Measurements from ENCODE around the gene VTA1. TPM values are rescaled to one million over a fixed set of nuclear protein-coding genes. Genes with fewer than 3 reads are reported as not detected.

VTA1 gene
- total and polyA plus RNA-seq, 2 of the 4 experiments (the other 2 are of a cell fraction), result 60.9 to 120 TPM

DNA sequence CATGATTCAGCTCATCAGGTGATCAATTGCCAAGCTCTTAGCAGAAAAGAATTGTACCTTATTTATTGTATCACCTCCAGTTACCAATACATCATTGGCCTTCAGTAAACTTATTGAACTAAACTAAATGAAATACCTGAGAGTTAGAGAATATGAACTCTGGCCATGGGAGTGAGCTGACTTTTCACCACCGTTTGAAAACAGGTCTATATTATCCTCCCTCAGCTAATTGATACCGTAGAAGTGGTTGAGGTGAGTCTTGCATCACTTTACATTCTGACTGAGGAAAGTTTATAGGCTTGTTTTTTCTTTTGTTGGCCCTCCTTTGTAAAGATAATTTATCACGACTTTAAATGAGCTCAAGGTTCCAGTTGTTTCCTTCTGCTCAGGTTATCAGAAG is 102.2 kb downstream of the VTA1 start:
- Histone ChIP-seq H2AK9ac (replicated peaks; ENCODE audit: low read depth, low read length, poor library complexity) (no peak overlapping the region), H3K4me2 (ENCODE audit: low read depth, low read length) (no peak overlapping the region), H4K8ac (ENCODE audit: low read depth in 2 of 2, low read length in 2 of 2) (no peak overlapping the region), H2BK20ac (ENCODE audit: low read depth, low read length) (no peak overlapping the region), H3K23ac (ENCODE audit: low read depth, low read length) (no peak overlapping the region), H3K9me1 (ENCODE audit: insufficient read depth, low read length) (no peaks in the 10 kb centered on the region), H2AK5ac (ENCODE audit: low read depth, low read length) (no peak overlapping the region), H3K56ac (ENCODE audit: extremely low read depth, insufficient read depth, low read length) (no peak overlapping the region), H2BK120ac (ENCODE audit: low read depth, low read length) (no peak overlapping the region), H3K4me1 (ENCODE audit: control insufficient read depth, insufficient read depth, low read length) (no peaks in the 10 kb centered on the region), H4K91ac (ENCODE audit: insufficient read depth, low read depth, low read length) (no peak overlapping the region), H3K9ac (ENCODE audit: low read depth, low read length) (no peak overlapping the region), H3K4me3 (ENCODE audit: insufficient read depth, low read depth, low read length) (no peak overlapping the region), H2AFZ (replicated peaks; ENCODE audit: low read length, poor library complexity) (no peak overlapping the region), H3K4ac (ENCODE audit: low read depth, low read length) (no peak overlapping the region), H3K79me1 (ENCODE audit: low read depth in 1 of 2, low read length in 2 of 2) (no peaks in the 10 kb centered on the region), H3K36me3 (ENCODE audit: control insufficient read depth, insufficient read depth, low read length) (no peaks in the 10 kb centered on the region), H4K5ac (ENCODE audit: low read depth, low read length) (no peak overlapping the region), H4K20me1 (ENCODE audit: insufficient read depth, low read length) (no peaks in the 10 kb centered on the region), H2BK15ac (ENCODE audit: low read depth, low read length) (no peak overlapping the region), H3K27me3 (ENCODE audit: control insufficient read depth, insufficient read depth, low read length) (no peaks in the 10 kb centered on the region), H3K9me3 (ENCODE audit: control insufficient read depth, insufficient read depth, low read length) (no peaks in the 10 kb centered on the region), H3K14ac (replicated peaks; ENCODE audit: low read depth, low read length) (no peak overlapping the region), H3K18ac (ENCODE audit: low read depth, low read length) (no peak overlapping the region), H2BK5ac (ENCODE audit: low read depth, low read length, poor library complexity, severe bottlenecking) (no peak overlapping the region), H3K27ac (ENCODE audit: insufficient read depth, low read length) (no peak overlapping the region)
- WGBS, 2 experiments (ENCODE audit: extremely low coverage in 2 of 2, insufficient read length in 1 of 2), result no CpG with 5 or more reads among the region's 3 CpGs
- TF ChIP-seq POLR2A (IDR thresholded peaks at IDR 0.05; ENCODE audit: low read depth, low read length) (no peak), RCOR1 (IDR thresholded peaks at IDR 0.05; ENCODE audit: insufficient replicate concordance, low read length) (no peak), SMC3 (IDR thresholded peaks at IDR 0.05; ENCODE audit: low read depth, low read length) (no peak), MXI1 (IDR thresholded peaks at IDR 0.05; ENCODE audit: borderline replicate concordance, low read depth, low read length) (no peak), CHD1 (IDR thresholded peaks at IDR 0.05; ENCODE audit: low read depth, low read length) (no peak)
- TF ChIP-seq, protein P1, sequence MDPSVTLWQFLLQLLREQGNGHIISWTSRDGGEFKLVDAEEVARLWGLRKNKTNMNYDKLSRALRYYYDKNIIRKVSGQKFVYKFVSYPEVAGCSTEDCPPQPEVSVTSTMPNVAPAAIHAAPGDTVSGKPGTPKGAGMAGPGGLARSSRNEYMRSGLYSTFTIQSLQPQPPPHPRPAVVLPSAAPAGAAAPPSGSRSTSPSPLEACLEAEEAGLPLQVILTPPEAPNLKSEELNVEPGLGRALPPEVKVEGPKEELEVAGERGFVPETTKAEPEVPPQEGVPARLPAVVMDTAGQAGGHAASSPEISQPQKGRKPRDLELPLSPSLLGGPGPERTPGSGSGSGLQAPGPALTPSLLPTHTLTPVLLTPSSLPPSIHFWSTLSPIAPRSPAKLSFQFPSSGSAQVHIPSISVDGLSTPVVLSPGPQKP (IDR thresholded peaks at IDR 0.05; ENCODE audit: borderline replicate concordance, low read depth, low read length), result no peak
- TF ChIP-seq, protein P2, sequence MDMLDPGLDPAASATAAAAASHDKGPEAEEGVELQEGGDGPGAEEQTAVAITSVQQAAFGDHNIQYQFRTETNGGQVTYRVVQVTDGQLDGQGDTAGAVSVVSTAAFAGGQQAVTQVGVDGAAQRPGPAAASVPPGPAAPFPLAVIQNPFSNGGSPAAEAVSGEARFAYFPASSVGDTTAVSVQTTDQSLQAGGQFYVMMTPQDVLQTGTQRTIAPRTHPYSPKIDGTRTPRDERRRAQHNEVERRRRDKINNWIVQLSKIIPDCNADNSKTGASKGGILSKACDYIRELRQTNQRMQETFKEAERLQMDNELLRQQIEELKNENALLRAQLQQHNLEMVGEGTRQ (IDR thresholded peaks at IDR 0.05; ENCODE audit: low read depth, low read length), result no peak
- no peak for DNase-seq
- ATAC-seq (ENCODE audit: low read depth), result no peak
- POLR2A ChIA-PET (ENCODE audit: unreplicated experiment), result no interaction called here
- BruUV-seq (replicated peaks), result no TSS peak
- intact Hi-C loops (cut with micrococcal nuclease), result no loop called here
- dilution Hi-C loops (cut with HindIII; ENCODE audit: low sequenced_read_pairs, unreplicated experiment), result no loop called here
- in situ Hi-C loops (cut with MboI; ENCODE audit: low sequenced_read_pairs), result no loop called here
- CTCF ChIA-PET, result interaction anchor here (1.4 kb wide), 1 partner anchor 17 kb away, joined by 3 read pairs; no protein-coding TSS in a partner anchor

Measured in IMR-90 (cell line).